Naive thymus-derived CD4-positive, alpha-beta T cell (primary cell): ENCODE data around the gene FAM83E. TPM values are rescaled to one million over a fixed set of nuclear protein-coding genes. Genes with fewer than 3 reads are reported as not detected.
A peak's percentile ranks its signal among the peaks of the same experiment; 100 is the strongest.

Experiments
- ATAC-seq: fragments of 150-1000 bp; cut with Tn5 transposase; 2 replicates; pipeline ENCODE4 v1.10.0; 2021; ENCODE audit warnings: mild to moderate bottlenecking, moderate library complexity
- CTCF ChIA-PET: fragments of 350-600 bp; sonication (Branson Sonifier 250); formaldehyde crosslinking; loops from one replicate; lab custom pipeline; 2021; ENCODE audit warnings: antibody characterized with exemption; lab: Charles Lee
- POLR2A ChIA-PET: fragments of 350-600 bp; sonication (Branson Sonifier 250); formaldehyde crosslinking; loops from one replicate; lab custom pipeline; 2021; ENCODE audit warnings: antibody characterized with exemption, inconsistent platforms; lab: Charles Lee
- DNase-seq, 9 donors: peaks; one replicate each; pipeline versions ENCODE4 v3.0.0 to v3.0.0-alpha.2; 2020 to 2022; ENCODE audit warnings: mixed read lengths in 1 of 9
- H3K27ac ChIP-seq: one replicate; pipeline ENCODE4 v1.7.0; 2013; ENCODE audit warnings: mild to moderate bottlenecking, low read depth, low read length, moderate library complexity
- H3K27me3 ChIP-seq, 2 donors: one replicate each; pipeline ENCODE4 v1.7.0; 2013; ENCODE audit warnings: low read length in 2 of 2, mild to moderate bottlenecking in 2 of 2, moderate library complexity in 2 of 2; ENCODE audit not compliant: control insufficient read depth in 2 of 2, insufficient read depth in 2 of 2
- H3K36me3 ChIP-seq, 3 experiments: 1 replicate in 2 of 3; 2 replicates in 1 of 3; pipeline ENCODE4 v1.7.0; 2013; ENCODE audit warnings: low read length in 3 of 3, mild to moderate bottlenecking in 3 of 3, moderate library complexity in 1 of 3; ENCODE audit not compliant: insufficient read depth in 3 of 3, control insufficient read depth in 2 of 3
- H3K4me1 ChIP-seq, 2 donors: one replicate each; pipeline ENCODE4 v1.7.0; 2013; ENCODE audit warnings: low read length in 2 of 2, mild to moderate bottlenecking in 2 of 2, moderate library complexity in 1 of 2; ENCODE audit not compliant: control insufficient read depth in 2 of 2, insufficient read depth in 2 of 2
- H3K4me3 ChIP-seq: 2 replicates; pipeline ENCODE4 v1.7.0; 2013; ENCODE audit warnings: mild to moderate bottlenecking, low read length
- H3K9me3 ChIP-seq, 3 experiments: 1 replicate in 2 of 3; 2 replicates in 1 of 3; pipeline ENCODE4 v1.7.0; 2013; ENCODE audit warnings: low read length in 3 of 3; ENCODE audit not compliant: control insufficient read depth in 2 of 3
- H3K27ac Mint-ChIP-seq, 9 donors: one replicate each; pipeline ENCODE4 v1.8.0; 2020 to 2022; ENCODE audit warnings: mixed read lengths in 9 of 9, mild to moderate bottlenecking in 8 of 9, moderate library complexity in 5 of 9, inconsistent platforms in 2 of 9
- H3K27me3 Mint-ChIP-seq, 5 donors: one replicate each; pipeline ENCODE4 v1.8.0; 2021 to 2022; ENCODE audit warnings: mixed read lengths in 5 of 5, mild to moderate bottlenecking in 1 of 5
- H3K36me3 Mint-ChIP-seq, 5 donors: one replicate each; pipeline ENCODE4 v1.8.0; 2020 to 2022; ENCODE audit warnings: mixed read lengths in 5 of 5, mild to moderate bottlenecking in 3 of 5, inconsistent platforms in 1 of 5
- H3K4me1 Mint-ChIP-seq, 7 donors: one replicate each; pipeline ENCODE4 v1.8.0; 2020 to 2022; ENCODE audit warnings: mixed read lengths in 7 of 7, mild to moderate bottlenecking in 3 of 7, inconsistent platforms in 1 of 7
- H3K4me3 Mint-ChIP-seq, 10 donors: one replicate each; pipeline ENCODE4 v1.8.0; 2020 to 2022; ENCODE audit warnings: mild to moderate bottlenecking in 10 of 10, mixed read lengths in 10 of 10, moderate library complexity in 6 of 10, inconsistent platforms in 2 of 10
- H3K9me3 Mint-ChIP-seq, 11 donors: one replicate each; pipeline ENCODE4 v1.8.0; 2020 to 2022; ENCODE audit warnings: mixed read lengths in 11 of 11, mild to moderate bottlenecking in 4 of 11, inconsistent platforms in 1 of 11, moderate library complexity in 1 of 11
- intact Hi-C, 2 donors: fragments of 100-400 bp; cut with micrococcal nuclease; formaldehyde crosslinking; loops; one replicate each; pipeline ENCODE4 v1.15.1; 2023
- polyA plus RNA-seq, 2 donors: library from polyadenylated mRNA; unstranded; fragments of 300-500 nt; fragmentation: Illumina TruSeq; gene quantifications; one replicate each; pipeline ENCODE4 v1.2.3, GENCODE V29; 2021
- total RNA-seq, 6 experiments: library from RNA in 5 of 6; stranded (reverse) in 5 of 6; gene quantifications; 1 replicate in 5 of 6; 2 replicates in 1 of 6; pipeline ENCODE4 v1.2.3 and lab custom pipeline; 2021 to 2026

FAM83E gene
- 1 to 10 TPM in 3 of 5 experiments, under 1 TPM in 1, not detected in 1; 0.80 to 3.7 (median 2.9) TPM for total RNA-seq
- under 1 TPM in 1 of 2 donors, not detected in 1; 0.66 TPM for polyA plus RNA-seq
- 1.1 reads per million for total RNA-seq (lab: John Stamatoyannopoulos, UW)

DNA sequence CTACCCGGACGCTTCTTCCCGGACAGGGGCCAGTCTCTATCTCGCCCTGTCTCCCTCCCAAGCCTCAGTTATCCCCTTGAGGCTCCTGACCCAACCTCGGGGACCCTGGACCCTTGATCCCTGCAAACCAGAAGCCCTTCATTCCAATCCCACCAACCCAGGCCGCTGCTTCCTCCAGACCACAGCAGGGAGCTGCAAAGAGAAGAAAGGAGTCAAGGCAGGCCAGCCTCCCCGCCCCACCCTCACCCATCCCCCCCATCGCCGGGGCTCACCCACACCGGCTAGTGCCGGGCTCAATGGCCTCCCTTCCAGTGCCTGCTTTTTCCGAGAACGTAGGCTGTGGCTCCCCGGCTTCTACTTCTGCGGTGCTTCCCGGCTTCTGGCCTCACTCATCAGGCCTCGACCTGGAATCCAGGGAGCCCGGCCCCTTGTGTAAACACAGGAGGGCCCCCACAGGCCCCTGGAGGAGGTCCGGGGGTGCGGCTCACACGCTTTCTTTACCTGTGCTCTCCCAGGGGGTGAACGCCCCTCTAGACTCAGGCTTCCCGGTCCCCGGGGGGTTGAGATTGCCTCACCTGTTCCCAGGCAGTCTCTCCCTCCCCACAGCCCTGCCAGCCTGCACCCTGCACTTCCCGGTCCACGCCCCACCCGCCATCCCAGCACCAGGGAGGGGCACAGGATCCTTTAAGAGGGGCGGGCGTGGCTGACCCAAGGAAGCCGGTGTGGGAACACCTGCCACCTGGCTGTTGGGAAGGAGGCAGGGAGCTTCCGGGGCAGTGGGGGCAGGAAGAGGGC lies at the start of gene FAM83E:
TSS of gene FAM83E (minus strand) at position 641 of the 795 bp plus-strand sequence. CDS start 1,704 bp downstream, outside the sequence.
- Histone ChIP-seq H3K9me3 (no peaks in the 10 kb centered on the region), H3K27ac (no peak within 1 kb of the TSS), H3K36me3 (peaks cover 0 to 36% (median 16%) of the 10 kb centered on the region in 3 experiments), H3K4me1 (peaks cover 12 to 29% of the 10 kb centered on the region in 2 donors), H3K27me3 (no peaks in the 10 kb centered on the region), H3K4me3 (no peak within 1 kb of the TSS)
- Mint-ChIP-seq H3K4me1 (peaks cover 23 to 34% (median 30%) of the 10 kb centered on the region in 7 donors), H3K27me3 (no peaks in the 10 kb centered on the region), H3K9me3 (peaks cover 0 to 2% (median 0%) of the 10 kb centered on the region in 11 donors), H3K4me3 (peak within 1 kb of the TSS in 3 of 10 donors; percentile 16 to 29 (median 20)), H3K27ac (peak within 1 kb of the TSS in 5 of 9 donors; percentile 17 to 78 (median 56)), H3K36me3 (peaks cover 0 to 17% (median 9%) of the 10 kb centered on the region in 5 donors)
- no peak for DNase-seq
- intact Hi-C loops = loop anchor here in 1 of 2 donors (10.0 kb wide), 1 partner anchor 1030 kb away; the partner anchor contains the start of genes RRAS and SCAF1
- ATAC-seq = no peak
- CTCF ChIA-PET = interaction anchor here (0.6 kb wide), 1 partner anchor 33 kb away, joined by 3 read pairs; no protein-coding TSS in a partner anchor
- POLR2A ChIA-PET = interaction anchor here (1.0 kb wide), 1 partner anchor 23 kb away, joined by 3 read pairs; no protein-coding TSS in a partner anchor

DNA sequence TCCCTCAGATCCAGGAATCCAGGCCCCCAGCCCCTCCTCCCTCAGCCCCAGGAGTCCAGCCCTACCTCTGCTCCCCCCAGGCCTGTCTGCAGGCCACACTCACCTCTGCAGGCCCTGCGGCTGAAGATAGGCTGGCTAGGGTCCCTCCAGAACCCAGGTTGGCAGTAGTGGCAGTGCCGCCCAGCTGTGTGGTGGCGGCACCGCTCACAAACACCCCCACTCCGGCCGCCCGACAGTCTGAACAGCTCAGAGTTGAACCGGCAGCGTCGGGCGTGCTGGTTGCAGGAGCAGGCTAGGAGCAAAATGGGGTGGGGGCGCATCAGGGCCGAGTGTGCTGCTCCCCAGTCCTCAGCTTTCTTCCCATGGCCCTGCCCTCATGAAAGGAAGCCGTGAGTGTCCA lies 49.6 kb upstream of the FAM83E start:
- H3K4me1 ChIP-seq = peaks cover 6 to 9% of the 10 kb centered on the region in 2 donors
- POLR2A ChIA-PET = interaction anchor here (0.5 kb wide), 1 partner anchor 19 kb away, joined by 3 read pairs; no protein-coding TSS in a partner anchor
- H3K27ac ChIP-seq = no peak overlapping the region
- DNase-seq (no peak), ATAC-seq (no peak)
- no peaks in the 10 kb centered on the region for H3K27me3 ChIP-seq
- Mint-ChIP-seq H3K27ac (no peak overlapping the region), H3K36me3 (peaks cover 0 to under 1% (median 0%) of the 10 kb centered on the region in 5 donors), H3K4me3 (no peak overlapping the region), H3K27me3 (no peaks in the 10 kb centered on the region), H3K4me1 (peaks cover 7 to 12% (median 8%) of the 10 kb centered on the region in 7 donors), H3K9me3 (peaks cover 0 to 6% (median 0%) of the 10 kb centered on the region in 11 donors)
- CTCF ChIA-PET = interaction anchor here (0.6 kb wide), 1 partner anchor 10 kb away, joined by 4 read pairs; no protein-coding TSS in a partner anchor
- no peaks in the 10 kb centered on the region for H3K36me3 ChIP-seq
- H3K9me3 ChIP-seq = no peaks in the 10 kb centered on the region
- H3K4me3 ChIP-seq = no peak overlapping the region
- intact Hi-C loops = loop anchor here in 1 of 2 donors (5.0 kb wide), 1 partner anchor 73 kb away; no protein-coding TSS in a partner anchor

DNA sequence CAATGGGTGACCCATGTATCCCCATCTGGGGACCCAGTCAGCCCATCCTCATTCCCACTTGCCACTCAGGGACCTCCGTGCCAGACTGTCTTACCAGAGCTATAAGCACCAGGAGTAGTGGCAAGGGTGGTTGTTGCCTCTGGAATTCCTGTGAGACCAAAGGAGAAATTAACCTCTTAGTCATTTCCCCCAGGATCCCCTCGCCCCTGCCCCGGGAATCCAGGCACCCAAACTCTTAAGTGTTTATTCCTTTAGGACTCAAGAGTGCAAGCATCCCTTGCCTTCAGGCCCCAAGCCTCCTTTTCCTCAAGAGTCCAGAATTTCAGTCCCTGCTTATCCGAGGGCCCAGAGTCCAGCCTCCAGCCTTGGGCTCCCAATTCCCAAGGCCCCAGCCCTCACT lies 48.8 kb upstream of the FAM83E start:
- ATAC-seq = no peak
- H3K27ac ChIP-seq = no peak overlapping the region
- peaks cover 0 to under 1% (median 0%) of the 10 kb centered on the region in 11 donors for H3K9me3 Mint-ChIP-seq
- H3K27ac Mint-ChIP-seq = no peak overlapping the region
- no peaks in the 10 kb centered on the region for H3K9me3 ChIP-seq
- intact Hi-C loops = loop anchor here in 1 of 2 donors (5.0 kb wide), 1 partner anchor 74 kb away; no protein-coding TSS in a partner anchor
- H3K27me3 ChIP-seq = no peaks in the 10 kb centered on the region
- H3K27me3 Mint-ChIP-seq = peaks cover 0 to 4% (median 0%) of the 10 kb centered on the region in 5 donors
- no peaks in the 10 kb centered on the region for H3K36me3 Mint-ChIP-seq
- H3K4me1 Mint-ChIP-seq = peaks cover 7 to 12% (median 10%) of the 10 kb centered on the region in 7 donors
- no peak for DNase-seq
- H3K36me3 ChIP-seq = no peaks in the 10 kb centered on the region
- H3K4me1 ChIP-seq = peaks cover 6 to 9% of the 10 kb centered on the region in 2 donors
- no peak overlapping the region for H3K4me3 ChIP-seq
- ChIA-PET POLR2A (no interaction called here), CTCF (no interaction called here)
- no peak overlapping the region for H3K4me3 Mint-ChIP-seq

DNA sequence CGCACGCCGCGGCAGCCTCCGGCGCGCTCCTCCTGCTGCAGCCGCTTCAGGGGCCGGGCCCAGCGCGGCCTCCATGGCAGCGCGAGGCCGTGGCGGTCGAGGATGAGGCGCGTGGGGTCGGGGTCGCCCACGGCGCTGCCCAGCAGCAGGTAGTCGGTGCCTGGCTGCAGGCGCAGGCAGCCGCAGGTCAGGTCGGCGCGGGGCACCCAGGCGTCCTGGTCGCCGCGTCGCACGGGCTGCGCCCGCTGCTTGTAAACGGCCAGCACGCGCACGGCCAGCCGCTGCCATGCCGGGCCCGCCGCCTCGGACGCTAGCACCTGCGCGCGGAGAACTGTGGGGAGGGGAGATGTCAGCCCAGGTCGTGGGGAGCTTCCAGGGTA lies 46.8 kb upstream of the FAM83E start:
- H3K27ac Mint-ChIP-seq = no peak overlapping the region
- H3K4me1 Mint-ChIP-seq = peaks cover 7 to 16% (median 10%) of the 10 kb centered on the region in 7 donors

DNA sequence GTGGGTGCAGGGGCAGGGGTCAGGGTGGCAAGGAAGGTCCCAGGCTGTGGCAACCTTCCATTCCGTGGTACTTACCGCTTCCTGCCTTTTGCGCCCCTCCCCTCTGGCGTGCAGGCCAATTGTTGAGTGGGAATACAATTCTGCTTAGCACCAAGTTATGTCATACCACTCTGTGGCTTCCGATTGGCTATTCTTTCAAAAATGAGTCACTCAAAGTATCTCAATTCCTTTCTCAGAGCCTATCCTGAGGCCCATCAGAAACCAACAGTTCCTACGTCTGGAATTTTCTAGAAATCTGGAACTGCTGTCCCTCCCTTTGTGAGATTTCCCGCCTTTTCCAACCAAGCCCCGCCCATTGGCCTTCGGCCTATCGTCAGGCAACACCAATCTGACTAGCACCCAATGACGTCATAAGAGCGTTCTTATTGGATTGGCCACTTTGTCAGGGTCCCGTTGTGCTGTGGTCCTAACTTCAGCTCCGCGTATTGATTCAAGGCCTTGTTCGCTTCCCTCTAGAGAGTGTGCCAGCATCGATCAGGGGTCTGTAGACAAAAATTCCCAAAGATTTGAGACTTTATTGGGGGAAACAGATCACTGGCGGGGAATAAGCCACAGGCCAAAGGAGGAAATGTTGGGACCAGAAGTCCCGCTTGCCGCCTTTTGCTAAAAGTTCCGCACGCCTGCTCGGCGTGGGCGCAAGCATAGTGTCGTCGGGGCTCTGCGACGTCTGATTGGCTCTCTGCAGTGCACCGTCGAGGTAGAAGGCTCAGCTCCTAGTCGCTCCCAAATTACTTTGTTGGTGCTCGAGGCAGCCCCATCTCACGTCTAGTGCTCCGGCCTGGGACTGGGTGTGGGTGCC lies 46.2 kb upstream of the FAM83E start:
- no peaks in the 10 kb centered on the region for H3K9me3 Mint-ChIP-seq
- peak overlapping the region; percentile 72 for H3K27ac ChIP-seq
- CTCF ChIA-PET = interaction anchor here (0.7 to 1.3 kb wide), 2 partner anchors 10 to 12 kb away, joined by 3 read pairs; no protein-coding TSS in a partner anchor
- intact Hi-C loops = loop anchor here (1.0 to 5.0 kb wide), 6 partner anchors 14 to 76 kb away; partner anchors contain the start of genes CA11 (in 2 of the 2), RPL18 (in 1 of the 2) and SPHK2 (in 1 of the 2)
- peak; percentile 51 to 90 (median 86) for DNase-seq
- peaks cover 7 to 16% (median 10%) of the 10 kb centered on the region in 7 donors for H3K4me1 Mint-ChIP-seq
- H3K27me3 ChIP-seq = no peaks in the 10 kb centered on the region
- H3K4me3 Mint-ChIP-seq = peak overlapping the region; percentile 63 to 86 (median 80)
- peak overlapping the region; percentile 28 for H3K4me3 ChIP-seq
- H3K27me3 Mint-ChIP-seq = peaks cover 0 to 11% (median 0%) of the 10 kb centered on the region in 5 donors
- H3K27ac Mint-ChIP-seq = peak overlapping the region; percentile 17 to 98 (median 94)
- no peaks in the 10 kb centered on the region for H3K36me3 ChIP-seq
- no peaks in the 10 kb centered on the region for H3K9me3 ChIP-seq
- peak; percentile 95 for ATAC-seq
- no peaks in the 10 kb centered on the region for H3K36me3 Mint-ChIP-seq
- POLR2A ChIA-PET = interaction anchor here (0.6 to 1.3 kb wide), 5 partner anchors 16 to 39 kb away, joined by 3 to 4 read pairs (median 4); no protein-coding TSS in a partner anchor
- peaks cover 6 to 9% of the 10 kb centered on the region in 2 donors for H3K4me1 ChIP-seq

More for the DNA sequence above, 46.8 kb upstream of the FAM83E start:
- Mint-ChIP-seq H3K9me3 (no peaks in the 10 kb centered on the region), H3K27me3 (peaks cover 0 to 9% (median 0%) of the 10 kb centered on the region in 5 donors), H3K4me3 (no peak overlapping the region), H3K36me3 (no peaks in the 10 kb centered on the region)
- Histone ChIP-seq H3K4me3 (no peak overlapping the region), H3K27me3 (no peaks in the 10 kb centered on the region), H3K9me3 (no peaks in the 10 kb centered on the region), H3K27ac (no peak overlapping the region), H3K4me1 (peaks cover 6 to 9% of the 10 kb centered on the region in 2 donors), H3K36me3 (no peaks in the 10 kb centered on the region)
- DNase-seq (no peak), ATAC-seq (no peak)
- ChIA-PET POLR2A (interaction anchor here (0.6 to 1.3 kb wide), 5 partner anchors 16 to 39 kb away, joined by 3 to 4 read pairs (median 4); no protein-coding TSS in a partner anchor), CTCF (interaction anchor here (0.7 to 1.3 kb wide), 2 partner anchors 10 to 13 kb away, joined by 3 read pairs; no protein-coding TSS in a partner anchor)
- intact Hi-C loops = loop anchor here (1.0 to 5.0 kb wide), 6 partner anchors 13 to 76 kb away; partner anchors contain the start of genes CA11 (in 1 of the 2), RPL18 (in 1 of the 2) and SPHK2 (in 1 of the 2)
